WTC11 (cell line): ENCODE results near the gene SEPTIN8. TPM values are rescaled to one million over a fixed set of nuclear protein-coding genes. Genes with fewer than 3 reads are reported as not detected.

Experiments used
- ATAC-seq: fragments of 200-7000 bp; cut with Tn5 transposase; 2 replicates; pipeline ENCODE4 v1.10.0; 2021; ENCODE audit warnings: mild to moderate bottlenecking, moderate library complexity
- CTCF ChIA-PET: fragments of 300-600 bp; sonication (Branson Sonifier 250); formaldehyde crosslinking; loops from one replicate; lab custom pipeline; 2021; ENCODE audit warnings: antibody characterized with exemption; lab: Charles Lee
- POLR2A ChIA-PET: fragments of 350-600 bp; sonication (Branson Sonifier 250); formaldehyde crosslinking; loops from one replicate; lab custom pipeline; 2021; ENCODE audit warnings: antibody characterized with exemption; lab: Charles Lee
- DNase-seq: peaks from one replicate; pipeline ENCODE4 v3.0.0; 2021; ENCODE audit warnings: low spot score
- H3K27ac Mint-ChIP-seq: 2 replicates; pipeline ENCODE4 v1.8.0; 2021; ENCODE audit warnings: mixed read lengths
- H3K27me3 Mint-ChIP-seq: 2 replicates; pipeline ENCODE4 v1.8.0; 2021; ENCODE audit warnings: low read depth, mild to moderate bottlenecking, moderate library complexity, mixed read lengths
- H3K36me3 Mint-ChIP-seq: 2 replicates; pipeline ENCODE4 v1.8.0; 2021; ENCODE audit warnings: mixed read lengths
- H3K4me1 Mint-ChIP-seq: 2 replicates; pipeline ENCODE4 v1.8.0; 2022; ENCODE audit warnings: mixed read lengths
- H3K4me3 Mint-ChIP-seq: 2 replicates; pipeline ENCODE4 v1.8.0; 2021; ENCODE audit warnings: mild to moderate bottlenecking, moderate library complexity, mixed read lengths
- H3K9me3 Mint-ChIP-seq: 2 replicates; pipeline ENCODE4 v1.8.0; 2021; ENCODE audit warnings: mixed read lengths
- ARID4B ChIP-seq: sonication (generic); formaldehyde crosslinking; IDR thresholded peaks from 2 replicates; pipeline ENCODE4 v1.8.0; 2023; ENCODE audit warnings: missing genetic modification reagents, mild to moderate bottlenecking, borderline replicate concordance
- ATF3 ChIP-seq: sonication (generic); formaldehyde crosslinking; conservative IDR thresholded peaks from 2 replicates; pipeline ENCODE4 v1.8.1; 2022; ENCODE audit warnings: mild to moderate bottlenecking, missing genetic modification reagents
- CBFB ChIP-seq: sonication (generic); formaldehyde crosslinking; IDR thresholded peaks from 2 replicates; pipeline ENCODE4 v1.8.1; 2022; ENCODE audit warnings: mild to moderate bottlenecking, low read depth, missing genetic modification reagents
- CREM ChIP-seq: sonication (generic); formaldehyde crosslinking; IDR thresholded peaks from 2 replicates; pipeline ENCODE4 v1.8.1; 2022; ENCODE audit warnings: mild to moderate bottlenecking, missing genetic modification reagents, moderate library complexity
- CTCF ChIP-seq: fragments of 200-600 bp; IDR thresholded peaks from 2 replicates; pipeline ENCODE4 v1.8.0; 2022; ENCODE audit warnings: antibody characterized with exemption
- EMX1 ChIP-seq: fragments of 250-450 bp; sonication (Bioruptor Pico); IDR thresholded peaks from 2 replicates; pipeline ENCODE4 v1.8.0; 2021; ENCODE audit warnings: mild to moderate bottlenecking
- ETV6 ChIP-seq: sonication (generic); formaldehyde crosslinking; IDR thresholded peaks from 2 replicates; pipeline ENCODE4 v1.8.1; 2022; ENCODE audit warnings: mild to moderate bottlenecking, missing genetic modification reagents
- FOXJ3 ChIP-seq: sonication (generic); formaldehyde crosslinking; IDR thresholded peaks from 2 replicates; pipeline ENCODE4 v1.9.0; 2021; ENCODE audit warnings: missing genetic modification reagents, mild to moderate bottlenecking, borderline replicate concordance
- HMGA2 ChIP-seq: fragments of 250-450 bp; sonication (Bioruptor Pico); IDR thresholded peaks from 2 replicates; pipeline ENCODE4 v1.4.0; 2021; ENCODE audit warnings: mild to moderate bottlenecking, moderate library complexity
- KAT7 ChIP-seq: sonication (generic); formaldehyde crosslinking; IDR thresholded peaks from 2 replicates; pipeline ENCODE4 v1.8.1; 2023; ENCODE audit warnings: missing genetic modification reagents, mild to moderate bottlenecking, borderline replicate concordance
- NR1H2 ChIP-seq: sonication (generic); formaldehyde crosslinking; IDR thresholded peaks from 2 replicates; pipeline ENCODE4 v1.9.0; 2021; ENCODE audit warnings: mild to moderate bottlenecking, moderate library complexity, missing genetic modification reagents
- NR2C2 ChIP-seq: sonication (generic); formaldehyde crosslinking; IDR thresholded peaks from 2 replicates; pipeline ENCODE4 v1.8.0; 2022; ENCODE audit warnings: mild to moderate bottlenecking, missing genetic modification reagents
- USF1 ChIP-seq: sonication (generic); formaldehyde crosslinking; IDR thresholded peaks from 2 replicates; pipeline ENCODE4 v1.8.0; 2022; ENCODE audit warnings: mild to moderate bottlenecking, missing genetic modification reagents
- ZNF121 ChIP-seq: sonication (generic); formaldehyde crosslinking; IDR thresholded peaks from 2 replicates; pipeline ENCODE4 v1.8.0; 2023; ENCODE audit warnings: missing genetic modification reagents
- total RNA-seq: library from RNA; stranded (reverse); gene quantifications from 3 replicates; pipeline ENCODE4 v1.2.3, GENCODE V29; 2021
- TF ChIP-seq, protein P1 (sequence below): sonication (generic); formaldehyde crosslinking; IDR thresholded peaks from 2 replicates; pipeline ENCODE4 v1.8.0; 2023; ENCODE audit warnings: mild to moderate bottlenecking, missing genetic modification reagents
- TF ChIP-seq, protein P2 (sequence below): sonication (generic); formaldehyde crosslinking; IDR thresholded peaks from 2 replicates; pipeline ENCODE4 v1.8.0; 2023; ENCODE audit warnings: missing genetic modification reagents
- TF ChIP-seq, protein P3 (sequence below): sonication (generic); formaldehyde crosslinking; IDR thresholded peaks from 2 replicates; pipeline ENCODE4 v1.8.1; 2022; ENCODE audit warnings: mild to moderate bottlenecking, missing genetic modification reagents, moderate library complexity, borderline replicate concordance
- TF ChIP-seq, protein P4 (sequence below): sonication (generic); formaldehyde crosslinking; IDR thresholded peaks from 2 replicates; pipeline ENCODE4 v1.8.1; 2023; ENCODE audit warnings: mild to moderate bottlenecking, missing genetic modification reagents
- TF ChIP-seq, protein P5 (sequence below): fragments of 250-450 bp; sonication (Bioruptor Pico); IDR thresholded peaks from 2 replicates; pipeline ENCODE4 v1.9.0; 2021; ENCODE audit warnings: mild to moderate bottlenecking, borderline replicate concordance

Gene SEPTIN8
- total RNA-seq, 1 experiment from 2014 or later, result 35.8 TPM

DNA sequence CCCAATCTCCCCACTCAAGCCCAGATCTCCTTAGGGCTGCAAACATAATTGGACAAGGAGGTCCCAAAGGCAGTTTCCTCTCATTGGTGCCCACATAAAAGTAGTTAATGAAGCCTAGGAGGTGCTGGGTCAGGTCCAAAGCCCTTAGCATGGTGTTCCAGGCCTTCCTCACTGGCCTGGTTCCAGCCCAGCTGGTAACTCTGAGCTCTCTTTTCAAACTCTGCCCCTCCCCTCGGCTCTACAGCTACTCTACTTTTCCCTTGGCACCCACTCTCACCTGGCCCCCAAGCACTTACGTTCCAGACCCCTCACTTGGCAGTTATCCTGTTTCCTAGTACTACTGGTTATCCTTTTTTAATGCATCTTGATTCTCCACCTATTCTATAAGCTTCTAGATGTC is 9.9 kb downstream of the SEPTIN8 start:
- H3K4me3 Mint-ChIP-seq, result no peak overlapping the region
- TF ChIP-seq KAT7 (CRISPR knock-in tag), result no peak
- TF ChIP-seq CTCF, result no peak
- TF ChIP-seq ETV6 (CRISPR knock-in tag), result no peak
- TF ChIP-seq ZNF121 (CRISPR knock-in tag), result no peak
- no peak for TF ChIP-seq FOXJ3
- TF ChIP-seq NR1H2, result no peak
- no peak for TF ChIP-seq HMGA2 (CRISPR knock-in tag)
- TF ChIP-seq ARID4B, result no peak
- TF ChIP-seq, protein P1, sequence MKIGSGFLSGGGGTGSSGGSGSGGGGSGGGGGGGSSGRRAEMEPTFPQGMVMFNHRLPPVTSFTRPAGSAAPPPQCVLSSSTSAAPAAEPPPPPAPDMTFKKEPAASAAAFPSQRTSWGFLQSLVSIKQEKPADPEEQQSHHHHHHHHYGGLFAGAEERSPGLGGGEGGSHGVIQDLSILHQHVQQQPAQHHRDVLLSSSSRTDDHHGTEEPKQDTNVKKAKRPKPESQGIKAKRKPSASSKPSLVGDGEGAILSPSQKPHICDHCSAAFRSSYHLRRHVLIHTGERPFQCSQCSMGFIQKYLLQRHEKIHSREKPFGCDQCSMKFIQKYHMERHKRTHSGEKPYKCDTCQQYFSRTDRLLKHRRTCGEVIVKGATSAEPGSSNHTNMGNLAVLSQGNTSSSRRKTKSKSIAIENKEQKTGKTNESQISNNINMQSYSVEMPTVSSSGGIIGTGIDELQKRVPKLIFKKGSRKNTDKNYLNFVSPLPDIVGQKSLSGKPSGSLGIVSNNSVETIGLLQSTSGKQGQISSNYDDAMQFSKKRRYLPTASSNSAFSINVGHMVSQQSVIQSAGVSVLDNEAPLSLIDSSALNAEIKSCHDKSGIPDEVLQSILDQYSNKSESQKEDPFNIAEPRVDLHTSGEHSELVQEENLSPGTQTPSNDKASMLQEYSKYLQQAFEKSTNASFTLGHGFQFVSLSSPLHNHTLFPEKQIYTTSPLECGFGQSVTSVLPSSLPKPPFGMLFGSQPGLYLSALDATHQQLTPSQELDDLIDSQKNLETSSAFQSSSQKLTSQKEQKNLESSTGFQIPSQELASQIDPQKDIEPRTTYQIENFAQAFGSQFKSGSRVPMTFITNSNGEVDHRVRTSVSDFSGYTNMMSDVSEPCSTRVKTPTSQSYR, result no peak
- TF ChIP-seq, protein P2, sequence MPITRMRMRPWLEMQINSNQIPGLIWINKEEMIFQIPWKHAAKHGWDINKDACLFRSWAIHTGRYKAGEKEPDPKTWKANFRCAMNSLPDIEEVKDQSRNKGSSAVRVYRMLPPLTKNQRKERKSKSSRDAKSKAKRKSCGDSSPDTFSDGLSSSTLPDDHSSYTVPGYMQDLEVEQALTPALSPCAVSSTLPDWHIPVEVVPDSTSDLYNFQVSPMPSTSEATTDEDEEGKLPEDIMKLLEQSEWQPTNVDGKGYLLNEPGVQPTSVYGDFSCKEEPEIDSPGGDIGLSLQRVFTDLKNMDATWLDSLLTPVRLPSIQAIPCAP (CRISPR knock-in tag), result no peak
- TF ChIP-seq NR2C2 (CRISPR knock-in tag), result no peak
- TF ChIP-seq, protein P3, sequence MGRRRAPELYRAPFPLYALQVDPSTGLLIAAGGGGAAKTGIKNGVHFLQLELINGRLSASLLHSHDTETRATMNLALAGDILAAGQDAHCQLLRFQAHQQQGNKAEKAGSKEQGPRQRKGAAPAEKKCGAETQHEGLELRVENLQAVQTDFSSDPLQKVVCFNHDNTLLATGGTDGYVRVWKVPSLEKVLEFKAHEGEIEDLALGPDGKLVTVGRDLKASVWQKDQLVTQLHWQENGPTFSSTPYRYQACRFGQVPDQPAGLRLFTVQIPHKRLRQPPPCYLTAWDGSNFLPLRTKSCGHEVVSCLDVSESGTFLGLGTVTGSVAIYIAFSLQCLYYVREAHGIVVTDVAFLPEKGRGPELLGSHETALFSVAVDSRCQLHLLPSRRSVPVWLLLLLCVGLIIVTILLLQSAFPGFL (CRISPR knock-in tag), result no peak
- TF ChIP-seq, protein P4, sequence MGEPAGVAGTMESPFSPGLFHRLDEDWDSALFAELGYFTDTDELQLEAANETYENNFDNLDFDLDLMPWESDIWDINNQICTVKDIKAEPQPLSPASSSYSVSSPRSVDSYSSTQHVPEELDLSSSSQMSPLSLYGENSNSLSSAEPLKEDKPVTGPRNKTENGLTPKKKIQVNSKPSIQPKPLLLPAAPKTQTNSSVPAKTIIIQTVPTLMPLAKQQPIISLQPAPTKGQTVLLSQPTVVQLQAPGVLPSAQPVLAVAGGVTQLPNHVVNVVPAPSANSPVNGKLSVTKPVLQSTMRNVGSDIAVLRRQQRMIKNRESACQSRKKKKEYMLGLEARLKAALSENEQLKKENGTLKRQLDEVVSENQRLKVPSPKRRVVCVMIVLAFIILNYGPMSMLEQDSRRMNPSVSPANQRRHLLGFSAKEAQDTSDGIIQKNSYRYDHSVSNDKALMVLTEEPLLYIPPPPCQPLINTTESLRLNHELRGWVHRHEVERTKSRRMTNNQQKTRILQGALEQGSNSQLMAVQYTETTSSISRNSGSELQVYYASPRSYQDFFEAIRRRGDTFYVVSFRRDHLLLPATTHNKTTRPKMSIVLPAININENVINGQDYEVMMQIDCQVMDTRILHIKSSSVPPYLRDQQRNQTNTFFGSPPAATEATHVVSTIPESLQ (CRISPR knock-in tag), result no peak
- TF ChIP-seq CBFB (CRISPR knock-in tag), result no peak
- TF ChIP-seq, protein P5, sequence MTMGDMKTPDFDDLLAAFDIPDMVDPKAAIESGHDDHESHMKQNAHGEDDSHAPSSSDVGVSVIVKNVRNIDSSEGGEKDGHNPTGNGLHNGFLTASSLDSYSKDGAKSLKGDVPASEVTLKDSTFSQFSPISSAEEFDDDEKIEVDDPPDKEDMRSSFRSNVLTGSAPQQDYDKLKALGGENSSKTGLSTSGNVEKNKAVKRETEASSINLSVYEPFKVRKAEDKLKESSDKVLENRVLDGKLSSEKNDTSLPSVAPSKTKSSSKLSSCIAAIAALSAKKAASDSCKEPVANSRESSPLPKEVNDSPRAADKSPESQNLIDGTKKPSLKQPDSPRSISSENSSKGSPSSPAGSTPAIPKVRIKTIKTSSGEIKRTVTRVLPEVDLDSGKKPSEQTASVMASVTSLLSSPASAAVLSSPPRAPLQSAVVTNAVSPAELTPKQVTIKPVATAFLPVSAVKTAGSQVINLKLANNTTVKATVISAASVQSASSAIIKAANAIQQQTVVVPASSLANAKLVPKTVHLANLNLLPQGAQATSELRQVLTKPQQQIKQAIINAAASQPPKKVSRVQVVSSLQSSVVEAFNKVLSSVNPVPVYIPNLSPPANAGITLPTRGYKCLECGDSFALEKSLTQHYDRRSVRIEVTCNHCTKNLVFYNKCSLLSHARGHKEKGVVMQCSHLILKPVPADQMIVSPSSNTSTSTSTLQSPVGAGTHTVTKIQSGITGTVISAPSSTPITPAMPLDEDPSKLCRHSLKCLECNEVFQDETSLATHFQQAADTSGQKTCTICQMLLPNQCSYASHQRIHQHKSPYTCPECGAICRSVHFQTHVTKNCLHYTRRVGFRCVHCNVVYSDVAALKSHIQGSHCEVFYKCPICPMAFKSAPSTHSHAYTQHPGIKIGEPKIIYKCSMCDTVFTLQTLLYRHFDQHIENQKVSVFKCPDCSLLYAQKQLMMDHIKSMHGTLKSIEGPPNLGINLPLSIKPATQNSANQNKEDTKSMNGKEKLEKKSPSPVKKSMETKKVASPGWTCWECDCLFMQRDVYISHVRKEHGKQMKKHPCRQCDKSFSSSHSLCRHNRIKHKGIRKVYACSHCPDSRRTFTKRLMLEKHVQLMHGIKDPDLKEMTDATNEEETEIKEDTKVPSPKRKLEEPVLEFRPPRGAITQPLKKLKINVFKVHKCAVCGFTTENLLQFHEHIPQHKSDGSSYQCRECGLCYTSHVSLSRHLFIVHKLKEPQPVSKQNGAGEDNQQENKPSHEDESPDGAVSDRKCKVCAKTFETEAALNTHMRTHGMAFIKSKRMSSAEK (CRISPR knock-in tag), result no peak
- no peak for TF ChIP-seq USF1 (CRISPR knock-in tag)
- TF ChIP-seq ATF3 (CRISPR knock-in tag), result no peak
- no peak for TF ChIP-seq CREM (CRISPR knock-in tag)
- TF ChIP-seq EMX1 (CRISPR knock-in tag), result no peak

More for the DNA sequence above, 9.9 kb downstream of the SEPTIN8 start:
- 0 out of 2 replicates have a peak, but pooled peaks cover 2% of the 10 kb centered on the region for H3K36me3 Mint-ChIP-seq
- H3K27ac Mint-ChIP-seq, result no peak overlapping the region
- ChIA-PET CTCF (interaction anchor here (1.1 to 1.4 kb wide), 3 partner anchors 20 to 53 kb away, joined by 3 to 6 read pairs (median 3); partner anchors contain the start of gene CCNI2), POLR2A (no interaction called here)
- DNase-seq (no peak), ATAC-seq (no peak)
- H3K27me3 Mint-ChIP-seq, result no peaks in the 10 kb centered on the region
- no peaks in the 10 kb centered on the region for H3K9me3 Mint-ChIP-seq
- peaks cover 13% of the 10 kb centered on the region for H3K4me1 Mint-ChIP-seq
